ENCODE results near the gene ADCY9. TPM values are rescaled to one million over a fixed set of nuclear protein-coding genes. Genes with fewer than 3 reads are reported as not detected.
A peak's percentile ranks its signal among the peaks of the same experiment; 100 is the strongest.

The ADCY9 gene
- total and polyA plus RNA-seq, 8 donors: 6.6 to 20.9 (median 18.0) TPM

- Histone ChIP-seq H3K9me3 (no peaks in the 10 kb centered on the region), H3K4me3 (no peak overlapping the region), H3K36me3 (no peaks in the 10 kb centered on the region), H3K27ac (no peak overlapping the region), H3K4me1 (no peaks in the 10 kb centered on the region), H3K27me3 (no peaks in the 10 kb centered on the region)
- ATAC-seq (peak in 3 of 4 donors; percentile 26 to 57 (median 38)), DNase-seq (no peak), FAIRE-seq (no peak)
- 50 to 56% methylated on average over 6 of the region's 6 CpGs for WGBS, 2 donors
- intact Hi-C loops (cut with DNase I): no loop called here
- TF ChIP-seq CTCF (IDR thresholded peaks at IDR 0.05): no peak
These were observed 48.8 kb downstream of the ADCY9 start for GRCh38 chr16:4067262-4068001.

- intact Hi-C loops (cut with DNase I): no loop called here
- FAIRE-seq: no peak
- no peak for TF ChIP-seq CTCF (IDR thresholded peaks at IDR 0.05)
- H3K36me3 ChIP-seq: no peaks in the 10 kb centered on the region
- H3K27me3 ChIP-seq: no peaks in the 10 kb centered on the region
- 89 to 94% methylated on average over 11 of the region's 11 CpGs for WGBS, 2 donors
- ATAC-seq: peak in 1 of 4 donors; percentile 35
- no peak overlapping the region for H3K4me3 ChIP-seq
- DNase-seq: no peak
- no peaks in the 10 kb centered on the region for H3K4me1 ChIP-seq
- H3K9me3 ChIP-seq: no peaks in the 10 kb centered on the region
- H3K27ac ChIP-seq: no peak overlapping the region
These were observed 51.3 kb downstream of the ADCY9 start for GRCh38 chr16:4064950-4065352.

DNA sequence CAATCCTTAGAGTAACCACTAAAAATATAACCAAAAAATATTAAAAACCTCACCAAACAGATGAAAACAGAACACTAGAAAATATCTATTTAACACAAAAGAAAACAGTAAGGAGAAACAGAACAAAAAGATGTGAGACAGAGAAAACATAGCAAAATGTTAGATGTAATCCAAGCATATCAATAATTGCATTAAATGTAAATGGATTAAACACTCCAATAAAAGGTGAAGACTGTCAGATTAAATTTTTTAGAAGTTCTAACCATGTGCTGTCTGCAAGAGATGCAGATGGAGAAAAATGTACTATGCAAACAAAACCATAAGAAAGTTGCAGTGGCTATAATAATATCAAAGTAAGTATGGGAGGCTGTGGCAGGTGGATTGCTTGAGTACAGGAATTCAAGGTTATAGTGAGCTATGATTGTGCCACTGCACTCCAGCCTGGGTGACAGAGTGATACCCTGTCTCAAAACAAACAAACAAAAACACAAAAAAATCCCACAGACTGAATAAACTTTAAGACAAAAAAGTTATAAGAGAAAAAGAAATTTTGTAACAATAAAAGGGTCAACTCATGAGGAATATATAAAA lies 53.9 kb downstream of the ADCY9 start:
- ATAC-seq (no peak), DNase-seq (no peak), FAIRE-seq (no peak)
- no peak overlapping the region for H3K27ac ChIP-seq
- H3K36me3 ChIP-seq: no peaks in the 10 kb centered on the region
- H3K27me3 ChIP-seq: no peaks in the 10 kb centered on the region
- no peaks in the 10 kb centered on the region for H3K9me3 ChIP-seq
- no peak for TF ChIP-seq CTCF (IDR thresholded peaks at IDR 0.05)
- intact Hi-C loops (cut with DNase I): no loop called here
- H3K4me3 ChIP-seq: no peak overlapping the region
- H3K4me1 ChIP-seq: no peaks in the 10 kb centered on the region

GRCh38 chr16:4060823-4061222 lies 55.4 kb downstream of the ADCY9 start:
- FAIRE-seq: no peak

More at GRCh38 chr16:4060823-4061222, 55.4 kb downstream of the ADCY9 start:
- ATAC-seq (no peak), DNase-seq (no peak)
- Histone ChIP-seq H3K4me3 (no peak overlapping the region), H3K4me1 (no peaks in the 10 kb centered on the region), H3K27ac (no peak overlapping the region), H3K9me3 (no peaks in the 10 kb centered on the region), H3K36me3 (no peaks in the 10 kb centered on the region), H3K27me3 (no peaks in the 10 kb centered on the region)
- intact Hi-C loops (cut with DNase I): no loop called here
- TF ChIP-seq CTCF (IDR thresholded peaks at IDR 0.05): no peak
